ENCODE data around the gene CACFD1. TPM values are rescaled to one million over a fixed set of nuclear protein-coding genes. Genes with fewer than 3 reads are reported as not detected.

The CACFD1 gene
- total RNA-seq, 4 donors from 2014 or later = 7.0 to 28.3 (median 10.1) TPM

- Histone ChIP-seq H3K36me3 (no peaks in the 10 kb centered on the region), H3K4me1 (no peaks in the 10 kb centered on the region), H3K27me3 (no peaks in the 10 kb centered on the region), H3K4me3 (no peak overlapping the region), H3K9me3 (no peaks in the 10 kb centered on the region), H3K27ac (no peak overlapping the region)
- DNase-seq (no peak), ATAC-seq (no peak)
- in situ Hi-C loops (cut with MboI; ENCODE audit: low sequenced_read_pairs in 4 of 4) (no loop called here), intact Hi-C loops (cut with DNase I; ENCODE audit: low total_unique reads) (no loop called here)
- TF ChIP-seq CTCF (IDR thresholded peaks at IDR 0.05 in 4 of 5, conservative IDR thresholded peaks at IDR 0.05 in 1 of 5) = no peak
- no peak for TF ChIP-seq POLR2A (IDR thresholded peaks at IDR 0.05)
Measured at GRCh38 chr9:133472277-133472645, 12.5 kb downstream of the CACFD1 start.

DNA sequence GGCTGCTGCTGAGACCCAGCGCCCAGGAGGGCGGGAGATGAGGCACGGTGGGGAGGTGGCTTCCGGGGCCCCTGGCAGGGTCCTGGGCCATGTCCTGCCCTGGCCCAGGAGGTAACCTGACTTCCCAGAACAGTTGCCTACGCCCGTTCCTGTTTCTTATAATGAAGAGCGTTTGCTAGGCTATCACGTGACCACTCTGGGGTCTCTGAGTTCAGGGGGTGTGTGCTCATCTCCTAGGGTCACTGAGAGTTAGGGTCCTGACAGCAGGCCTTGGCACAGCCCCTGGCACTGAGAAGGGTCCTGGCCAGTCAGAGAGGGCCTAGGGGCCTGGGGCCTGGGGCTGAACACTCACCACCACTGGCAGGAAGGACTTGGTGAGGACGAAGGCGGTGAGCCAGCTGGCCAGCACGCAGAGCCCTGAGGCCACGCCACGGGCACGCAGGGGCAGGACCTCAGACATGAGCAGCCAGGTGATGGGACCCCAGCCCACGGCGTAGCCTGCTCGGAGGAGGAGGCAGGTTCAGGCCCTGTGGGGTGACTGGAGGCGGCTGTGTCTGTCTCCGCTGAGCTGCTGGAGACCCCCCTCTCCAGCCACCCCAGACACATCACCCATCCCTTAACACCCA is 13.1 kb downstream of the CACFD1 start:
- ATAC-seq = no peak
- Histone ChIP-seq H3K4me1 (no peaks in the 10 kb centered on the region), H3K4me3 (no peak overlapping the region), H3K36me3 (no peaks in the 10 kb centered on the region), H3K27me3 (no peaks in the 10 kb centered on the region), H3K9me3 (no peaks in the 10 kb centered on the region), H3K27ac (no peak overlapping the region)
- no peak for DNase-seq
- TF ChIP-seq CTCF (IDR thresholded peaks at IDR 0.05 in 4 of 5, conservative IDR thresholded peaks at IDR 0.05 in 1 of 5) (no peak), POLR2A (IDR thresholded peaks at IDR 0.05) (no peak)
- intact Hi-C loops (cut with DNase I; ENCODE audit: low total_unique reads) (no loop called here), in situ Hi-C loops (cut with MboI; ENCODE audit: low sequenced_read_pairs in 4 of 4) (no loop called here)

- Histone ChIP-seq H3K27me3 (no peaks in the 10 kb centered on the region), H3K4me3 (no peak overlapping the region), H3K27ac (no peak overlapping the region), H3K9me3 (no peaks in the 10 kb centered on the region), H3K4me1 (peaks cover 4 to 7% of the 10 kb centered on the region in 2 donors), H3K36me3 (no peaks in the 10 kb centered on the region)
- TF ChIP-seq POLR2A (IDR thresholded peaks at IDR 0.05) = no peak
- no peak for TF ChIP-seq CTCF (IDR thresholded peaks at IDR 0.05 in 4 of 5, conservative IDR thresholded peaks at IDR 0.05 in 1 of 5)
- DNase-seq (no peak), ATAC-seq (no peak)
- in situ Hi-C loops (cut with MboI; ENCODE audit: low sequenced_read_pairs in 4 of 4) (no loop called here), intact Hi-C loops (cut with DNase I; ENCODE audit: low total_unique reads) (no loop called here)
Measured at GRCh38 chr9:133473743-133474142, 14.0 kb downstream of the CACFD1 start.

DNA sequence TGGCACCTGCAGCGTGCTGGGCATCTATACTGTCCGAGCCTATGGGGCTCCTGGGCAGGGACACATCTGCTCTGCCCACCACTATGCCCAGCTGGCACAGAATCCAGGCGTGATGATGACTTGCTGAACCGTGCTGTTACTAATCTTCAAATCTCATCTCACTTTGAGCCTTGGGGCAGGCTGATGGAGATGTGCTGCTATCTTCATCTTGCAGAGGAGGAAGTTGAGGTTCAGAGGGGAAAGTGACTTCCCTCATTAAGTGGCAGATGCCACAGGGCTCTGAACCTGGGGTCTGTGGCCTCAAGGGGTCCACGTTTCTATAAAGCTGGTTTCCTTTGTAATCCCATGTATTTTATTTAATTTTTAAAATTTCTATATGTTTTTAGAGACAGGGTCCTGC is 14.4 kb downstream of the CACFD1 start:
- ATAC-seq (no peak), DNase-seq (no peak)
- in situ Hi-C loops (cut with MboI; ENCODE audit: low sequenced_read_pairs in 4 of 4) (no loop called here), intact Hi-C loops (cut with DNase I; ENCODE audit: low total_unique reads) (no loop called here)
- Histone ChIP-seq H3K27ac (no peak overlapping the region), H3K9me3 (no peaks in the 10 kb centered on the region), H3K4me1 (peaks cover 4 to 10% of the 10 kb centered on the region in 2 donors), H3K27me3 (no peaks in the 10 kb centered on the region), H3K36me3 (no peaks in the 10 kb centered on the region), H3K4me3 (no peak overlapping the region)
- TF ChIP-seq POLR2A (IDR thresholded peaks at IDR 0.05) (no peak), CTCF (IDR thresholded peaks at IDR 0.05 in 4 of 5, conservative IDR thresholded peaks at IDR 0.05 in 1 of 5) (no peak)

- Histone ChIP-seq H3K4me3 (no peak overlapping the region), H3K27me3 (no peaks in the 10 kb centered on the region), H3K27ac (no peak overlapping the region), H3K4me1 (peaks cover 4 to 14% of the 10 kb centered on the region in 2 donors), H3K36me3 (no peaks in the 10 kb centered on the region), H3K9me3 (no peaks in the 10 kb centered on the region)
- ATAC-seq (no peak), DNase-seq (no peak)
- in situ Hi-C loops (cut with MboI; ENCODE audit: low sequenced_read_pairs in 4 of 4) = loop anchor here in 1 of 4 donors (25.0 kb wide), 1 partner anchor 288 kb away; no protein-coding TSS in a partner anchor
- intact Hi-C loops (cut with DNase I; ENCODE audit: low total_unique reads) = no loop called here
- TF ChIP-seq POLR2A (IDR thresholded peaks at IDR 0.05) (no peak), CTCF (IDR thresholded peaks at IDR 0.05 in 4 of 5, conservative IDR thresholded peaks at IDR 0.05 in 1 of 5) (no peak)
Measured at GRCh38 chr9:133474853-133475252, 15.1 kb downstream of the CACFD1 start.
